Measurements from ENCODE around the gene TEX2. TPM values are rescaled to one million over a fixed set of nuclear protein-coding genes. Genes with fewer than 3 reads are reported as not detected.
A peak's percentile ranks its signal among the peaks of the same experiment; 100 is the strongest.

TEX2 gene
- total and polyA plus RNA-seq, 2 donors from 2014 or later = 14.0 to 39.1 TPM

DNA sequence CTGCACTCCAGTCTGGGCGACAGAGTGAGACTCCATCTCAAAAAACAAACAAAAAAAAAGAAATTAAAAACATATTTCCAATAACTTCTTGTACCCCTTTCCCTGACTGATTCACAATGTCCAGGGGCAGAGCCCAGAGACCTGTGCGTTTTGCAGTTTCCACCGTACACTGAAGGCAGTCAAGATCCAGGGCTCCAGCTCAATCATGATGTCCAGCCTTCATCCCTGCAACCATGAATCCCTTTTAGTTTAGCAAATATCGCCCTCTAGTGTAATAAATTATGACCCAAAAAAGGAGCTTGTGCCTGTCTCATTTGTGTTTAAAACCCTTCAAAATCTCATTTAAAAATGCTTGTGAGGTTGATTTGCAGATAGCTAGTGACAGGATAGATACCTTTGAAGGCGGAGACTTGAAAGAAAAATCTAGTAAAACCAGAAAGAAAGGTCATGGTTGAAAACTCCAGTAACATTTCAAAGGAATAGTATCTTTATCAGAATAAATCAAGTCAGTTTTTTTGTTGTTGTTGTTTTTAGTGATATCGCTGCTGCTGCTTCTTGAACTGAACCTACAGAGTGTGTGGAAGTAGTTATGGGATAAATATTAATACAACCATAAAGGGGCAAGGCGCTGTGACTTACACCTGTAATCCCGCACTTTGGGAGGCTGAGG is 129.4 kb downstream of the TEX2 start:
- Histone ChIP-seq H3K9ac (ENCODE audit: low read length in 3 of 3) (no peak overlapping the region), H3K27me3 (ENCODE audit: control insufficient read depth, insufficient read depth, low read length) (no peaks in the 10 kb centered on the region), H3K27ac (ENCODE audit: low read depth in 2 of 2, low read length in 2 of 2) (no peak overlapping the region), H3K36me3 (ENCODE audit: control insufficient read depth in 2 of 3, insufficient read depth in 3 of 3, low read length in 3 of 3) (no peaks in the 10 kb centered on the region), H3K4me1 (ENCODE audit: control insufficient read depth in 2 of 3, insufficient read depth in 2 of 3, low read depth in 1 of 3, low read length in 3 of 3) (peaks cover 0 to 4% (median 0%) of the 10 kb centered on the region in 3 donors), H3K4me3 (ENCODE audit: low read length in 3 of 3) (no peak overlapping the region), H3K9me3 (ENCODE audit: control insufficient read depth in 2 of 3, insufficient read depth in 1 of 3, low read length in 3 of 3) (no peaks in the 10 kb centered on the region)
- TF ChIP-seq, protein P1, sequence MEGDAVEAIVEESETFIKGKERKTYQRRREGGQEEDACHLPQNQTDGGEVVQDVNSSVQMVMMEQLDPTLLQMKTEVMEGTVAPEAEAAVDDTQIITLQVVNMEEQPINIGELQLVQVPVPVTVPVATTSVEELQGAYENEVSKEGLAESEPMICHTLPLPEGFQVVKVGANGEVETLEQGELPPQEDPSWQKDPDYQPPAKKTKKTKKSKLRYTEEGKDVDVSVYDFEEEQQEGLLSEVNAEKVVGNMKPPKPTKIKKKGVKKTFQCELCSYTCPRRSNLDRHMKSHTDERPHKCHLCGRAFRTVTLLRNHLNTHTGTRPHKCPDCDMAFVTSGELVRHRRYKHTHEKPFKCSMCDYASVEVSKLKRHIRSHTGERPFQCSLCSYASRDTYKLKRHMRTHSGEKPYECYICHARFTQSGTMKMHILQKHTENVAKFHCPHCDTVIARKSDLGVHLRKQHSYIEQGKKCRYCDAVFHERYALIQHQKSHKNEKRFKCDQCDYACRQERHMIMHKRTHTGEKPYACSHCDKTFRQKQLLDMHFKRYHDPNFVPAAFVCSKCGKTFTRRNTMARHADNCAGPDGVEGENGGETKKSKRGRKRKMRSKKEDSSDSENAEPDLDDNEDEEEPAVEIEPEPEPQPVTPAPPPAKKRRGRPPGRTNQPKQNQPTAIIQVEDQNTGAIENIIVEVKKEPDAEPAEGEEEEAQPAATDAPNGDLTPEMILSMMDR (IDR thresholded peaks at IDR 0.05; ENCODE audit: borderline replicate concordance, extremely low read depth, insufficient read depth) = peak; percentile 61
- FAIRE-seq = no peak
- intact Hi-C loops (cut with DNase I) = loop anchor here (5.0 to 10.0 kb wide), 3 partner anchors 69 to 219 kb away; partner anchors contain the start of genes CSHL1 and GH1
- peak in 3 of 5 donors; percentile 28 to 89 (median 85) for DNase-seq

DNA sequence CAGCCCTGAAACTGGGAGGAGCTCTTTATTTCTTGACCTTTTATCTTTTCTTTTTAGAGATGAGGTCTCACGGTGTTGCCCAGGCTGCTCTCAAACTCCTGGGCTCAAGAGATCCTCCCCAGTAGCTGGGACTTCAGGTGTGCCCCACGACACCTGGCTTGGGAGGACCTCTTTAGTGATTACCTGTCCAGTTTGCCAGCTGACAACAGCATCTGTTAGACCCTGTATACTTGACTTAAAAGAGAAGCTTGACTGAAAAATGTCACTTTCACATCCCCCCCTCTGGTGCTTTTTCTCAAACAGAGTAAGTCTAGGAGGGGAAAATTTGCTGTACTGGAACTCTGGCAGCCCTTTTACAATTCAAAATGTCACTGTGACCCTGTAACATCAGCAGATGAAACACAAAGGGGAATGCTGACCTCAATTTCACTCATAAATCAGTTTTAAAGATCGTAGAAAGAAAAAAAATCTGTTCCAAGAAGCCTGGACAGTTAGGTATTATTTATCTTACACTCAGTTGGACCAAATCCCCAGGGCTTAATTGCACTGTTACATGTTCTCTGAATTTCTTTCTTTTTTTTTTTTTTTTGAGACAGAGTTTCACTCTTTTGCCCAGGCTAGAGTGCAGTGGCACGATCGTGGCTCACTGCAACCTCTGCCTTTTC is 131.3 kb downstream of the TEX2 start:
- Histone ChIP-seq H3K4me3 (ENCODE audit: low read length in 3 of 3) (no peak overlapping the region), H3K36me3 (ENCODE audit: control insufficient read depth in 2 of 3, insufficient read depth in 3 of 3, low read length in 3 of 3) (no peaks in the 10 kb centered on the region), H3K27ac (ENCODE audit: low read depth in 2 of 2, low read length in 2 of 2) (no peak overlapping the region), H3K27me3 (ENCODE audit: control insufficient read depth, insufficient read depth, low read length) (no peaks in the 10 kb centered on the region), H3K9ac (ENCODE audit: low read length in 3 of 3) (no peak overlapping the region), H3K9me3 (ENCODE audit: control insufficient read depth in 2 of 3, insufficient read depth in 1 of 3, low read length in 3 of 3) (no peaks in the 10 kb centered on the region), H3K4me1 (ENCODE audit: control insufficient read depth in 2 of 3, insufficient read depth in 2 of 3, low read depth in 1 of 3, low read length in 3 of 3) (peaks cover 0 to 7% (median 0%) of the 10 kb centered on the region in 3 donors)
- TF ChIP-seq, protein P1 (IDR thresholded peaks at IDR 0.05; ENCODE audit: borderline replicate concordance, extremely low read depth, insufficient read depth) = no peak
- no peak for FAIRE-seq
- DNase-seq = no peak
- intact Hi-C loops (cut with DNase I) = loop anchor here (5.0 to 10.0 kb wide), 3 partner anchors 67 to 217 kb away; partner anchors contain the start of genes CSHL1 and GH1

DNA sequence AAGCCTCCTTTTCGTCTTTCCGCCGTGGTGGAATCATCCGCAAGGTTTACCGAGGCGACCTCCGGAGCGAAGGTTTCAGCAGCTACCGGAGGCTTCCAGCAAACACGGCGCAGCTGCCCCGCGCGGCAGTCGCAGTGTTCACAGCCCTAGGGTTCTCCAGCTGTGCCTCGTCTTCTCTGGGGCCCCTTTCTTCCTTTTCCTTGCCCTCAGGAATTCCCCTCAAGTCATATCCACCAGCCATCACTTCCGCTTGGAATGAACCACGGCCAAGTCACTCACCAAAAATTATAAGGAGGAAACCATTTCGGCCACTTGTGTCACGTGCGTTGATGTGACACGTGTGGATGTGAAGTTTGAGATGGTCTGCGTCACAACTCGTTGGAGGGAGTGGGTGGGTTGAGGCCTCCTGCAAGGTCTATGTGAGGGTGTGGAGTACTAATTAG is 132.5 kb downstream of the TEX2 start:
- intact Hi-C loops (cut with DNase I) = loop anchor here (5.0 to 10.0 kb wide), 3 partner anchors 66 to 216 kb away; partner anchors contain the start of genes CSHL1 and GH1
- peak overlapping the region; percentile 24 to 64 (median 56) for H3K4me3 ChIP-seq (ENCODE audit: low read length in 3 of 3)
- TF ChIP-seq, protein P1 (IDR thresholded peaks at IDR 0.05; ENCODE audit: borderline replicate concordance, extremely low read depth, insufficient read depth) = no peak
- H3K36me3 ChIP-seq (ENCODE audit: control insufficient read depth in 2 of 3, insufficient read depth in 3 of 3, low read length in 3 of 3) = no peaks in the 10 kb centered on the region
- H3K4me1 ChIP-seq (ENCODE audit: control insufficient read depth in 2 of 3, insufficient read depth in 2 of 3, low read depth in 1 of 3, low read length in 3 of 3) = peaks cover 0 to 9% (median 0%) of the 10 kb centered on the region in 3 donors
- DNase-seq (peak in 3 of 5 donors; percentile 74 to 91 (median 80)), FAIRE-seq (no peak)
- peak overlapping the region in 2 of 3 donors; percentile 44 to 67 for H3K9ac ChIP-seq (ENCODE audit: low read length in 3 of 3)
- no peaks in the 10 kb centered on the region for H3K27me3 ChIP-seq (ENCODE audit: control insufficient read depth, insufficient read depth, low read length)
- H3K9me3 ChIP-seq (ENCODE audit: control insufficient read depth in 2 of 3, insufficient read depth in 1 of 3, low read length in 3 of 3) = no peaks in the 10 kb centered on the region
- H3K27ac ChIP-seq (ENCODE audit: low read depth in 2 of 2, low read length in 2 of 2) = peak overlapping the region; percentile 91
